ENCODE results near the gene DALRD3.

GRCh38 chr3:48982686-48983085 lies 35.7 kb downstream of the DALRD3 start:
- TF ChIP-seq, protein P1, sequence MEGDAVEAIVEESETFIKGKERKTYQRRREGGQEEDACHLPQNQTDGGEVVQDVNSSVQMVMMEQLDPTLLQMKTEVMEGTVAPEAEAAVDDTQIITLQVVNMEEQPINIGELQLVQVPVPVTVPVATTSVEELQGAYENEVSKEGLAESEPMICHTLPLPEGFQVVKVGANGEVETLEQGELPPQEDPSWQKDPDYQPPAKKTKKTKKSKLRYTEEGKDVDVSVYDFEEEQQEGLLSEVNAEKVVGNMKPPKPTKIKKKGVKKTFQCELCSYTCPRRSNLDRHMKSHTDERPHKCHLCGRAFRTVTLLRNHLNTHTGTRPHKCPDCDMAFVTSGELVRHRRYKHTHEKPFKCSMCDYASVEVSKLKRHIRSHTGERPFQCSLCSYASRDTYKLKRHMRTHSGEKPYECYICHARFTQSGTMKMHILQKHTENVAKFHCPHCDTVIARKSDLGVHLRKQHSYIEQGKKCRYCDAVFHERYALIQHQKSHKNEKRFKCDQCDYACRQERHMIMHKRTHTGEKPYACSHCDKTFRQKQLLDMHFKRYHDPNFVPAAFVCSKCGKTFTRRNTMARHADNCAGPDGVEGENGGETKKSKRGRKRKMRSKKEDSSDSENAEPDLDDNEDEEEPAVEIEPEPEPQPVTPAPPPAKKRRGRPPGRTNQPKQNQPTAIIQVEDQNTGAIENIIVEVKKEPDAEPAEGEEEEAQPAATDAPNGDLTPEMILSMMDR (IDR thresholded peaks at IDR 0.05) = no peak
- TF ChIP-seq ZFX (IDR thresholded peaks at IDR 0.05; ENCODE audit: borderline replicate concordance) = no peak
